K562 (cell line): ENCODE data around the gene HPCA. TPM values are rescaled to one million over a fixed set of nuclear protein-coding genes. Genes with fewer than 3 reads are reported as not detected.
A peak's percentile ranks its signal among the peaks of the same experiment; 100 is the strongest.

Experiments used
- BRCA1 ChIP-seq, 2 experiments: fragments of 450-650 bp in 1 of 2; sonication (generic) in 1 of 2; formaldehyde crosslinking in 1 of 2; IDR thresholded peaks; 2 replicates each; pipeline versions ENCODE4 v1.5.0 to v1.6.1; 2017 to 2020; ENCODE audit warnings: mild to moderate bottlenecking in 1 of 2, missing genetic modification reagents in 1 of 2
- CBX3 ChIP-seq, 2 experiments: IDR thresholded peaks; 1 replicate in 1 of 2; 2 replicates in 1 of 2; pipeline ENCODE4 v1.6.1; 2012; ENCODE audit warnings: inconsistent platforms in 2 of 2, low read length in 2 of 2, borderline replicate concordance in 1 of 2, control low read depth in 1 of 2
- CREB5 ChIP-seq: fragments of 250-450 bp; sonication (Bioruptor Pico); IDR thresholded peaks from 2 replicates; pipeline ENCODE4 v1.5.0; 2020; ENCODE audit warnings: mild to moderate bottlenecking
- CSDE1 ChIP-seq, 2 experiments: fragments of 450-650 bp; IDR thresholded peaks; 2 replicates each; pipeline ENCODE4 v1.6.1; 2016; ENCODE audit warnings: mild to moderate bottlenecking in 1 of 2
- DDX20 ChIP-seq: fragments of 450-650 bp; IDR thresholded peaks from 2 replicates; pipeline ENCODE4 v1.6.1; 2016; ENCODE audit warnings: missing genetic modification characterization, low read depth, mild to moderate bottlenecking, missing compliant biosample characterization, moderate library complexity
- DMBX1 ChIP-seq: fragments of 250-450 bp; sonication (Bioruptor Pico); IDR thresholded peaks from 2 replicates; pipeline ENCODE4 v1.8.0; 2022; ENCODE audit warnings: inconsistent platforms, mild to moderate bottlenecking, moderate library complexity, borderline replicate concordance
- EP300 ChIP-seq: IDR thresholded peaks from 2 replicates; pipeline ENCODE4 v1.6.1; 2012; ENCODE audit warnings: low read length, improper control_type of control experiment
- HDAC1 ChIP-seq, 2 experiments: fragments of 450-650 bp; IDR thresholded peaks; 2 replicates each; pipeline ENCODE4 v1.6.1; 2016 to 2017; ENCODE audit warnings: inconsistent platforms in 1 of 2, mild to moderate bottlenecking in 1 of 2, moderate library complexity in 1 of 2
- NEUROD1 ChIP-seq: fragments of 150-350 bp; IDR thresholded peaks from 2 replicates; pipeline ENCODE4 v1.6.1; 2014; ENCODE audit warnings: borderline replicate concordance, low read length, low read depth; ENCODE audit not compliant: partially characterized antibody
- PRDM10 ChIP-seq: fragments of 450-650 bp; IDR thresholded peaks from 2 replicates; pipeline ENCODE4 v1.6.1; 2018; ENCODE audit not compliant: partially characterized antibody
- SMARCA5 ChIP-seq: fragments of 450-650 bp; IDR thresholded peaks from 2 replicates; pipeline ENCODE4 v1.6.1; 2016
- SPI1 ChIP-seq: IDR thresholded peaks from 2 replicates; pipeline ENCODE4 v1.6.1; 2011; ENCODE audit warnings: low read depth, low read length, control low read depth, borderline replicate concordance
- TAF7 ChIP-seq: fragments of 450-650 bp; IDR thresholded peaks from 2 replicates; pipeline ENCODE4 v1.6.1; 2016; ENCODE audit warnings: missing genetic modification characterization, missing compliant biosample characterization
- TBL1XR1 ChIP-seq, 2 experiments: IDR thresholded peaks; 2 replicates each; pipeline ENCODE4 v1.6.1; 2012; ENCODE audit warnings: improper control_type of control experiment in 2 of 2, low read length in 2 of 2, mild to moderate bottlenecking in 1 of 2
- TFAM ChIP-seq: fragments of 250-450 bp; sonication (Bioruptor Pico); conservative IDR thresholded peaks from 2 replicates; pipeline ENCODE4 v1.5.0; 2021; ENCODE audit warnings: mild to moderate bottlenecking, moderate library complexity
- ZNF224 ChIP-seq: sonication (generic); formaldehyde crosslinking; IDR thresholded peaks from 2 replicates; pipeline ENCODE4 v1.8.0; 2022; ENCODE audit warnings: mild to moderate bottlenecking, missing genetic modification reagents
- ZNF282 ChIP-seq: sonication (generic); formaldehyde crosslinking; IDR thresholded peaks from 2 replicates; pipeline ENCODE4 v1.8.1; 2023; ENCODE audit warnings: missing genetic modification reagents
- ZNF431 ChIP-seq: sonication (generic); formaldehyde crosslinking; IDR thresholded peaks from 2 replicates; pipeline ENCODE4 v1.8.0; 2022; ENCODE audit warnings: mild to moderate bottlenecking, missing genetic modification reagents
- polyA plus RNA-seq, 8 experiments: library from polyadenylated mRNA; depleted of rRNA in 4 of 8; stranded (reverse) in 5 of 8; unstranded in 3 of 8; fragments of >200 nt; fragmentation: Nextera tagmentation in 2 of 8; fragmentation: Illumina TruSeq in 1 of 8; extraction: Ambion mirVana in 2 of 8; extraction: Trizol in 1 of 8; gene quantifications; 2 replicates each; pipeline versions ENCODE4 v1.2.1 to v1.2.3, GENCODE V29; 2011 to 2014; ENCODE audit warnings: inconsistent platforms in 1 of 8, missing spikeins in 1 of 8
- total RNA-seq, 7 experiments: library from RNA; depleted of rRNA in 6 of 7; stranded (reverse); fragments of >200 nt in 6 of 7; fragmentation: Illumina TruSeq in 2 of 7; extraction: Trizol in 2 of 7; gene quantifications; 2 replicates each; pipeline versions ENCODE4 v1.2.1 to v1.2.3, GENCODE V29; 2011 to 2021; ENCODE audit warnings: low replicate concordance in 1 of 7
- TF ChIP-seq, protein P1 (sequence below): fragments of 450-650 bp; IDR thresholded peaks from 2 replicates; pipeline ENCODE4 v1.6.1; 2016; ENCODE audit warnings: borderline replicate concordance

HPCA gene
- total and polyA plus RNA-seq, 9 of the 15 experiments (the other 6 are each of a cell fraction or from before 2014, with no cell fraction given) = not detected

GRCh38 chr1:32939655-32940371 is 53.5 kb downstream of the HPCA start (continued):
- TF ChIP-seq ZNF224 (CRISPR knock-in tag) (no peak), CSDE1 (IDR thresholded peaks at IDR 0.05) (no peak), CBX3 (IDR thresholded peaks at IDR 0.05; ENCODE audit: borderline replicate concordance in 1 of 2, low read length in 2 of 2) (no peak; a peak in 1 of 3 replicates), PRDM10 (peak; percentile 42), TFAM (CRISPR knock-in tag) (no peak), EP300 (peak; percentile 64), BRCA1 (IDR thresholded peaks at IDR 0.05) (no peak), BRCA1 (CRISPR knock-in tag; IDR thresholded peaks at IDR 0.05) (no peak), SPI1 (no peak), HDAC1 (IDR thresholded peaks at IDR 0.05) (peak in 1 of 2 experiments; percentile 86; a peak in 2 of 4 replicates), TBL1XR1 (IDR thresholded peaks at IDR 0.05; ENCODE audit: low read length in 2 of 2) (no peak), DDX20 (tag) (no peak), NEUROD1 (no peak), TAF7 (no peak), CREB5 (CRISPR knock-in tag) (no peak), DMBX1 (CRISPR knock-in tag) (peak; percentile 58; the same call in 1 of the 2 replicates), ZNF282 (CRISPR knock-in tag) (no peak), ZNF431 (CRISPR knock-in tag) (no peak), SMARCA5 (no peak)
- TF ChIP-seq, protein P1, sequence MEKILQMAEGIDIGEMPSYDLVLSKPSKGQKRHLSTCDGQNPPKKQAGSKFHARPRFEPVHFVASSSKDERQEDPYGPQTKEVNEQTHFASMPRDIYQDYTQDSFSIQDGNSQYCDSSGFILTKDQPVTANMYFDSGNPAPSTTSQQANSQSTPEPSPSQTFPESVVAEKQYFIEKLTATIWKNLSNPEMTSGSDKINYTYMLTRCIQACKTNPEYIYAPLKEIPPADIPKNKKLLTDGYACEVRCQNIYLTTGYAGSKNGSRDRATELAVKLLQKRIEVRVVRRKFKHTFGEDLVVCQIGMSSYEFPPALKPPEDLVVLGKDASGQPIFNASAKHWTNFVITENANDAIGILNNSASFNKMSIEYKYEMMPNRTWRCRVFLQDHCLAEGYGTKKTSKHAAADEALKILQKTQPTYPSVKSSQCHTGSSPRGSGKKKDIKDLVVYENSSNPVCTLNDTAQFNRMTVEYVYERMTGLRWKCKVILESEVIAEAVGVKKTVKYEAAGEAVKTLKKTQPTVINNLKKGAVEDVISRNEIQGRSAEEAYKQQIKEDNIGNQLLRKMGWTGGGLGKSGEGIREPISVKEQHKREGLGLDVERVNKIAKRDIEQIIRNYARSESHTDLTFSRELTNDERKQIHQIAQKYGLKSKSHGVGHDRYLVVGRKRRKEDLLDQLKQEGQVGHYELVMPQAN = no peak
